Adipocyte (in vitro differentiated cells): ENCODE data around the gene GOLGA6L10.
"Not testable (repeated sequence)": the region's sequence is repeated elsewhere in the genome, so short reads cannot be mapped to it uniquely, and the experiment has no call there.

Experiments
- DNase-seq: peaks from one replicate; pipeline ENCODE4 v3.0.0-alpha.2; 2015; ENCODE audit warnings: low read depth
- H3K27me3 ChIP-seq: replicated peaks from 2 replicates; pipeline ENCODE4 v1.7.0; 2013; ENCODE audit warnings: mild to moderate bottlenecking, low read length, moderate library complexity; ENCODE audit not compliant: control insufficient read depth, insufficient read depth
- H3K36me3 ChIP-seq: 2 replicates; pipeline ENCODE4 v1.7.0; 2013; ENCODE audit warnings: low read length, mild to moderate bottlenecking, moderate library complexity; ENCODE audit not compliant: control insufficient read depth, insufficient read depth, severe bottlenecking
- H3K4me1 ChIP-seq: 2 replicates; pipeline ENCODE4 v1.7.0; 2013; ENCODE audit warnings: mild to moderate bottlenecking, low read length, moderate library complexity; ENCODE audit not compliant: control insufficient read depth, insufficient read depth
- H3K4me3 ChIP-seq: 2 replicates; pipeline ENCODE4 v1.7.0; 2013; ENCODE audit warnings: mild to moderate bottlenecking, low read length, moderate library complexity
- H3K9ac ChIP-seq: 2 replicates; pipeline ENCODE4 v1.7.0; 2013; ENCODE audit warnings: mild to moderate bottlenecking, low read length, moderate library complexity
- H3K9me3 ChIP-seq: 2 replicates; pipeline ENCODE4 v1.7.0; 2013; ENCODE audit warnings: mild to moderate bottlenecking, low read length, moderate library complexity; ENCODE audit not compliant: control insufficient read depth

The GOLGA6L10 gene

GRCh38 chr15:82342632-82343374, 6.5 kb downstream of the GOLGA6L10 start:
- not testable (repeated sequence) for H3K36me3 ChIP-seq, H3K9ac ChIP-seq, H3K4me3 ChIP-seq, H3K9me3 ChIP-seq, H3K27me3 ChIP-seq, H3K4me1 ChIP-seq, DNase-seq

- not testable (repeated sequence) for H3K36me3 ChIP-seq, H3K27me3 ChIP-seq, H3K4me3 ChIP-seq, H3K9ac ChIP-seq, H3K9me3 ChIP-seq, DNase-seq, H3K4me1 ChIP-seq
These were observed 10.7 kb downstream of the GOLGA6L10 start for GRCh38 chr15:82338573-82338972.

GRCh38 chr15:82338053-82338452, 11.2 kb downstream of the GOLGA6L10 start:
- H3K9ac ChIP-seq, H3K27me3 ChIP-seq, DNase-seq, H3K4me1 ChIP-seq, H3K36me3 ChIP-seq, H3K4me3 ChIP-seq, H3K9me3 ChIP-seq: not testable (repeated sequence)

GRCh38 chr15:82337051-82337450, 12.2 kb downstream of the GOLGA6L10 start:
- not testable (repeated sequence) for H3K36me3 ChIP-seq, H3K4me1 ChIP-seq, DNase-seq, H3K27me3 ChIP-seq, H3K9ac ChIP-seq, H3K9me3 ChIP-seq, H3K4me3 ChIP-seq

- not testable (repeated sequence) for H3K4me3 ChIP-seq, H3K27me3 ChIP-seq, H3K9me3 ChIP-seq, DNase-seq, H3K4me1 ChIP-seq, H3K36me3 ChIP-seq, H3K9ac ChIP-seq
These were observed 13.1 kb downstream of the GOLGA6L10 start for GRCh38 chr15:82336180-82336647.

- not testable (repeated sequence) for H3K4me1 ChIP-seq, H3K4me3 ChIP-seq, H3K9ac ChIP-seq, H3K9me3 ChIP-seq, H3K27me3 ChIP-seq, H3K36me3 ChIP-seq, DNase-seq
These were observed 14.3 kb downstream of the GOLGA6L10 start for GRCh38 chr15:82335006-82335405.

GRCh38 chr15:82334554-82334932, 14.7 kb downstream of the GOLGA6L10 start:
- H3K4me1 ChIP-seq, H3K27me3 ChIP-seq, DNase-seq, H3K9me3 ChIP-seq, H3K36me3 ChIP-seq, H3K9ac ChIP-seq, H3K4me3 ChIP-seq: not testable (repeated sequence)

- H3K36me3 ChIP-seq, H3K4me3 ChIP-seq, H3K27me3 ChIP-seq, H3K4me1 ChIP-seq, H3K9me3 ChIP-seq, DNase-seq, H3K9ac ChIP-seq: not testable (repeated sequence)
These were observed 15.4 kb downstream of the GOLGA6L10 start for GRCh38 chr15:82333603-82334553.

GRCh38 chr15:82332711-82333602, 16.3 kb downstream of the GOLGA6L10 start:
- not testable (repeated sequence) for DNase-seq, H3K27me3 ChIP-seq, H3K9ac ChIP-seq, H3K36me3 ChIP-seq, H3K4me3 ChIP-seq, H3K4me1 ChIP-seq, H3K9me3 ChIP-seq

- not testable (repeated sequence) for H3K4me3 ChIP-seq, H3K4me1 ChIP-seq, H3K36me3 ChIP-seq, H3K27me3 ChIP-seq, H3K9ac ChIP-seq, H3K9me3 ChIP-seq, DNase-seq
These were observed 17.5 kb downstream of the GOLGA6L10 start for GRCh38 chr15:82331576-82332304.
